B cell (primary cell): ENCODE results near the gene DNALI1.

Source experiments
- EZH2 ChIP-seq: IDR thresholded peaks from 2 replicates; pipeline ENCODE4 v1.6.1; 2012; ENCODE audit warnings: borderline replicate concordance, low read depth, mild to moderate bottlenecking, moderate library complexity, low read length; ENCODE audit not compliant: insufficient read depth, poor library complexity, severe bottlenecking
- TF ChIP-seq, protein P1 (sequence below): fragments of 200-600 bp; IDR thresholded peaks from one replicate; pipeline ENCODE4 v1.8.0; 2022; ENCODE audit warnings: antibody characterized with exemption, mild to moderate bottlenecking

DNA sequence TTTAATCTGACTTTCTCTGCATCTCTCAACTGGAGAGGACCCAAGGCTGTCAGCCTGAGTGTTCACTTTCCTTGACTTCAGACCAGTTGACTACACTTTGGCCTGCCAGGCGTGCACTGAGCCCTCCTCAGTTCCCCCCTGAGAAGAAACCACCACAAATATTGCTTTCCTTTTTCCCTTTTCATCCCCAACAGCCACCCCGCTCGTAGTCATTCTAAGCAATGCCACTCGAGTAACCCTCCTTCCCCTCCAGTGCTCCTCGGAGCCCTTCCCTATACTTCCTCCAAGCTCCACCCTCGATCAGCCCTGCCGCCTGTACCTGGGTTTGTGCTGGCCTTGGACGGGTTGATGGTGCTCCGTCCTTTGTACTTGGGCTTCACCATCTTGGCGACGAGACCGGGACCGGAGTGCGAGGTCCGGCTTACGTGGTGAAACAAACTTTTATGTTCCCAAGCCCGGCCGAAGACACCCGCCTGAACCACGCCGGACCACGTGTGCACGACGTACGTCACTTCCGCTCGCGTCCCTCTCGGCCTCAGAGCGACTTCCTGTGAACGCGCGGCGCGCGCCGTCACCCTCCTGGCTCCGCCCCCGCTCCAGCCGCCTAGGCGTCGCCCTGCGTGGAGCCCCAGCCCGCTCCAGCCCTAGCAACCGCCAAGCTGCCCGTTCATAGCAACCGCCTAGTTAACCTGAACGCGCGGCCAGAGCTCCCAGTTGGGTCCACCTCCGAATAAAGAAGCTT, 38.9 kb downstream of the DNALI1 start, which contains the start of gene GNL2:
- TF ChIP-seq, protein P1, sequence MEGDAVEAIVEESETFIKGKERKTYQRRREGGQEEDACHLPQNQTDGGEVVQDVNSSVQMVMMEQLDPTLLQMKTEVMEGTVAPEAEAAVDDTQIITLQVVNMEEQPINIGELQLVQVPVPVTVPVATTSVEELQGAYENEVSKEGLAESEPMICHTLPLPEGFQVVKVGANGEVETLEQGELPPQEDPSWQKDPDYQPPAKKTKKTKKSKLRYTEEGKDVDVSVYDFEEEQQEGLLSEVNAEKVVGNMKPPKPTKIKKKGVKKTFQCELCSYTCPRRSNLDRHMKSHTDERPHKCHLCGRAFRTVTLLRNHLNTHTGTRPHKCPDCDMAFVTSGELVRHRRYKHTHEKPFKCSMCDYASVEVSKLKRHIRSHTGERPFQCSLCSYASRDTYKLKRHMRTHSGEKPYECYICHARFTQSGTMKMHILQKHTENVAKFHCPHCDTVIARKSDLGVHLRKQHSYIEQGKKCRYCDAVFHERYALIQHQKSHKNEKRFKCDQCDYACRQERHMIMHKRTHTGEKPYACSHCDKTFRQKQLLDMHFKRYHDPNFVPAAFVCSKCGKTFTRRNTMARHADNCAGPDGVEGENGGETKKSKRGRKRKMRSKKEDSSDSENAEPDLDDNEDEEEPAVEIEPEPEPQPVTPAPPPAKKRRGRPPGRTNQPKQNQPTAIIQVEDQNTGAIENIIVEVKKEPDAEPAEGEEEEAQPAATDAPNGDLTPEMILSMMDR = no peak
- TF ChIP-seq EZH2 = no peak
